Measurements from ENCODE around the gene WDR70.

- TF ChIP-seq CTCF (conservative IDR thresholded peaks at IDR 0.05) (no peak), EZH2 (IDR thresholded peaks at IDR 0.05; ENCODE audit: low read depth) (no peak)
These were observed 357.3 kb downstream of the WDR70 start for GRCh38 chr5:37736397-37736796.

Measured in PC-9 (cell line).